ENCODE measurements around the gene NCOR1.

- TF ChIP-seq ZNF384 (IDR thresholded peaks at IDR 0.05) = no peak
- no peak for TF ChIP-seq ELF4 (IDR thresholded peaks at IDR 0.05)
Observed at GRCh38 chr17:16191604-16192003, 23.7 kb downstream of the NCOR1 start.
